Nephron progenitor cell (in vitro differentiated cells): ENCODE data around the gene IPO9.

Experiments
- DNase-seq: peaks from one replicate; pipeline ENCODE4 v3.0.0; 2021
- H3K27ac Mint-ChIP-seq: 2 replicates; pipeline ENCODE4 v1.8.0; 2021; ENCODE audit warnings: mild to moderate bottlenecking, moderate library complexity, mixed read lengths
- H3K27me3 Mint-ChIP-seq: 2 replicates; pipeline ENCODE4 v1.8.0; 2021; ENCODE audit warnings: mild to moderate bottlenecking, low read depth, mixed read lengths; ENCODE audit not compliant: poor library complexity
- H3K36me3 Mint-ChIP-seq: 2 replicates; pipeline ENCODE4 v1.8.0; 2021; ENCODE audit warnings: low read depth, mixed read lengths
- H3K4me1 Mint-ChIP-seq: 2 replicates; pipeline ENCODE4 v1.8.0; 2021; ENCODE audit warnings: mixed read lengths
- H3K4me3 Mint-ChIP-seq: 2 replicates; pipeline ENCODE4 v1.8.0; 2021; ENCODE audit warnings: mild to moderate bottlenecking, moderate library complexity, mixed read lengths
- H3K9me3 Mint-ChIP-seq: 2 replicates; pipeline ENCODE4 v1.8.0; 2021; ENCODE audit warnings: mild to moderate bottlenecking, moderate library complexity, mixed read lengths
- CTCF ChIP-seq: fragments of 200-600 bp; sonication (generic); IDR thresholded peaks from 2 replicates; pipeline ENCODE4 v1.5.0; 2021; ENCODE audit warnings: antibody characterized with exemption

Gene IPO9

GRCh38 chr1:201912832-201913231 is 83.9 kb downstream of the IPO9 start:
- Mint-ChIP-seq H3K27ac (peak overlapping the region; percentile 94), H3K4me3 (peak overlapping the region; percentile 38), H3K4me1 (peaks cover 94% of the 10 kb centered on the region), H3K9me3 (no peaks in the 10 kb centered on the region), H3K36me3 (no peaks in the 10 kb centered on the region), H3K27me3 (peaks cover 5% of the 10 kb centered on the region)
- DNase-seq = peak; percentile 40
- TF ChIP-seq CTCF = no peak

GRCh38 chr1:201914456-201915235 is 85.7 kb downstream of the IPO9 start:
- DNase-seq = no peak
- Mint-ChIP-seq H3K4me3 (peak overlapping the region; percentile 52), H3K36me3 (no peaks in the 10 kb centered on the region), H3K9me3 (no peaks in the 10 kb centered on the region), H3K27ac (peak overlapping the region; percentile 2), H3K27me3 (peaks cover 5% of the 10 kb centered on the region), H3K4me1 (peaks cover 90% of the 10 kb centered on the region)
- no peak for TF ChIP-seq CTCF

- peaks cover 11% of the 10 kb centered on the region for H3K9me3 Mint-ChIP-seq
- H3K4me1 Mint-ChIP-seq = peaks cover 90% of the 10 kb centered on the region
- H3K27me3 Mint-ChIP-seq = no peaks in the 10 kb centered on the region
- peaks cover 16% of the 10 kb centered on the region for H3K36me3 Mint-ChIP-seq
- H3K27ac Mint-ChIP-seq = peak overlapping the region; percentile 96
- peak overlapping the region; percentile 64 for H3K4me3 Mint-ChIP-seq
- DNase-seq = peak; percentile 57
- TF ChIP-seq CTCF = no peak
These were observed 87.8 kb downstream of the IPO9 start for GRCh38 chr1:201916649-201917249.

DNA sequence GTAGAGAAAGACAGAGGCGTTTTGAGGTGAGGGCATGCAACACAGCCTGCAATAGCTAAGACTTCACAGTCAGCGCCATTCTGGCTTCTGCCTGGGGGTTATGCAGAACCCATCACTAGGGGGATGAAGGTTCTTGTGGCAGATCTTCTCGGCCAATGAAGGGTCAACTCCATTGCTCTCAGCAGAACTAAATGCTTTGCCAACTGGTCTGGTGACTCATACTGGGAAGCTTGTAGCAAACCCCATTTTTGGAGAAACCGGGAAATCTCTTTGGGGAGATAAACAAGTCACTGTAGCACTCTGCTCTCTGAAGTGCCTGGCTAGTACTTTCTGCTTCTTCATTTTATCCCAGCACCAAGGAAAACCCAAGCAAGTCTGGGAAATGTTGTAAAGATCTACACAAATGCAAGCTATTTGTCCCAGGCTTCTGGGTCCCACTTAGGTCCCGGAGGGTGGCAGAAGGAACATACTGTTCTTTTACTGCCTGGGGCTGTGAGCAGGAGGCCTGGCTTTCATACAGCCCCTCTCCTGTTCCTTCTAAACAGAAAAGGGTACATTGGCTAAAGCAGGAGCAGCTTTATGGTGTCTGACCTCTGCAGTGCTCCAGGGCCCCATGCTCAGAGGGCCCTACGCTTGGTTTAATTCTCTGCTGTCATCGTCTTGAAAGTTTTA is 88.5 kb downstream of the IPO9 start:
- no peak for DNase-seq

GRCh38 chr1:201918343-201918742 is 89.4 kb downstream of the IPO9 start:
- peaks cover 24% of the 10 kb centered on the region for H3K36me3 Mint-ChIP-seq
- H3K27ac Mint-ChIP-seq = peak overlapping the region; percentile 1
- TF ChIP-seq CTCF = no peak
- H3K9me3 Mint-ChIP-seq = peaks cover 11% of the 10 kb centered on the region
- peak overlapping the region; percentile 26 for H3K4me3 Mint-ChIP-seq
- H3K4me1 Mint-ChIP-seq = peaks cover 82% of the 10 kb centered on the region
- no peaks in the 10 kb centered on the region for H3K27me3 Mint-ChIP-seq
- no peak for DNase-seq

More for the DNA sequence above, 88.5 kb downstream of the IPO9 start:
- H3K9me3 Mint-ChIP-seq = peaks cover 11% of the 10 kb centered on the region
- H3K27me3 Mint-ChIP-seq = no peaks in the 10 kb centered on the region
- TF ChIP-seq CTCF = no peak
- H3K4me1 Mint-ChIP-seq = peaks cover 86% of the 10 kb centered on the region
- peak overlapping the region; percentile 26 for H3K4me3 Mint-ChIP-seq
- H3K27ac Mint-ChIP-seq = peak overlapping the region; percentile 1
- peaks cover 24% of the 10 kb centered on the region for H3K36me3 Mint-ChIP-seq
